Neural crest cell (in vitro differentiated cells): ENCODE results near the gene KASH5. TPM values are rescaled to one million over a fixed set of nuclear protein-coding genes. Genes with fewer than 3 reads are reported as not detected.
A peak's percentile ranks its signal among the peaks of the same experiment; 100 is the strongest.

Experiments
- DNase-seq: peaks from one replicate; pipeline ENCODE4 v3.0.0; 2021; ENCODE audit warnings: low read depth, mixed read lengths, low spot score
- H3K27ac Mint-ChIP-seq: one replicate; pipeline ENCODE4 v1.8.0; 2021; ENCODE audit warnings: mild to moderate bottlenecking, mixed read lengths; ENCODE audit not compliant: unreplicated experiment
- H3K27me3 Mint-ChIP-seq: 2 replicates; pipeline ENCODE4 v1.8.0; 2021; ENCODE audit warnings: low read depth, mild to moderate bottlenecking, mixed read lengths
- H3K36me3 Mint-ChIP-seq: 2 replicates; pipeline ENCODE4 v1.8.0; 2021; ENCODE audit warnings: low read depth, mild to moderate bottlenecking, mixed read lengths
- H3K4me1 Mint-ChIP-seq: 2 replicates; pipeline ENCODE4 v1.8.0; 2021; ENCODE audit warnings: mixed read lengths
- H3K4me3 Mint-ChIP-seq: one replicate; pipeline ENCODE4 v1.8.0; 2021; ENCODE audit warnings: mild to moderate bottlenecking, mixed read lengths
- H3K9me3 Mint-ChIP-seq: 2 replicates; pipeline ENCODE4 v1.8.0; 2021; ENCODE audit warnings: mixed read lengths
- total RNA-seq: library from RNA; stranded (reverse); gene quantifications from 2 replicates; pipeline ENCODE4 v1.2.1, GENCODE V29; 2021
- TF ChIP-seq, protein P1 (sequence below): fragments of 200-600 bp; sonication (generic); conservative IDR thresholded peaks from 2 replicates; pipeline ENCODE4 v1.5.0; 2021; ENCODE audit warnings: antibody characterized with exemption, mild to moderate bottlenecking

The KASH5 gene
- total RNA-seq, 1 donor from 2014 or later: not detected

- Mint-ChIP-seq H3K36me3 (no peaks in the 10 kb centered on the region), H3K27ac (no peak overlapping the region), H3K4me1 (peaks cover 4% of the 10 kb centered on the region), H3K9me3 (no peaks in the 10 kb centered on the region), H3K27me3 (peaks cover 15% of the 10 kb centered on the region), H3K4me3 (no peak overlapping the region)
- no peak for DNase-seq
- TF ChIP-seq, protein P1, sequence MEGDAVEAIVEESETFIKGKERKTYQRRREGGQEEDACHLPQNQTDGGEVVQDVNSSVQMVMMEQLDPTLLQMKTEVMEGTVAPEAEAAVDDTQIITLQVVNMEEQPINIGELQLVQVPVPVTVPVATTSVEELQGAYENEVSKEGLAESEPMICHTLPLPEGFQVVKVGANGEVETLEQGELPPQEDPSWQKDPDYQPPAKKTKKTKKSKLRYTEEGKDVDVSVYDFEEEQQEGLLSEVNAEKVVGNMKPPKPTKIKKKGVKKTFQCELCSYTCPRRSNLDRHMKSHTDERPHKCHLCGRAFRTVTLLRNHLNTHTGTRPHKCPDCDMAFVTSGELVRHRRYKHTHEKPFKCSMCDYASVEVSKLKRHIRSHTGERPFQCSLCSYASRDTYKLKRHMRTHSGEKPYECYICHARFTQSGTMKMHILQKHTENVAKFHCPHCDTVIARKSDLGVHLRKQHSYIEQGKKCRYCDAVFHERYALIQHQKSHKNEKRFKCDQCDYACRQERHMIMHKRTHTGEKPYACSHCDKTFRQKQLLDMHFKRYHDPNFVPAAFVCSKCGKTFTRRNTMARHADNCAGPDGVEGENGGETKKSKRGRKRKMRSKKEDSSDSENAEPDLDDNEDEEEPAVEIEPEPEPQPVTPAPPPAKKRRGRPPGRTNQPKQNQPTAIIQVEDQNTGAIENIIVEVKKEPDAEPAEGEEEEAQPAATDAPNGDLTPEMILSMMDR: no peak
Measured at GRCh38 chr19:49389406-49389805, 1.4 kb downstream of the KASH5 start.

- peaks cover 4% of the 10 kb centered on the region for H3K4me1 Mint-ChIP-seq
- no peak overlapping the region for H3K27ac Mint-ChIP-seq
- no peaks in the 10 kb centered on the region for H3K36me3 Mint-ChIP-seq
- H3K9me3 Mint-ChIP-seq: no peaks in the 10 kb centered on the region
- TF ChIP-seq, protein P1: no peak
- DNase-seq: no peak
- H3K27me3 Mint-ChIP-seq: peaks cover 17% of the 10 kb centered on the region
- H3K4me3 Mint-ChIP-seq: no peak overlapping the region
Measured at GRCh38 chr19:49390131-49390928, 2.3 kb downstream of the KASH5 start.

DNA sequence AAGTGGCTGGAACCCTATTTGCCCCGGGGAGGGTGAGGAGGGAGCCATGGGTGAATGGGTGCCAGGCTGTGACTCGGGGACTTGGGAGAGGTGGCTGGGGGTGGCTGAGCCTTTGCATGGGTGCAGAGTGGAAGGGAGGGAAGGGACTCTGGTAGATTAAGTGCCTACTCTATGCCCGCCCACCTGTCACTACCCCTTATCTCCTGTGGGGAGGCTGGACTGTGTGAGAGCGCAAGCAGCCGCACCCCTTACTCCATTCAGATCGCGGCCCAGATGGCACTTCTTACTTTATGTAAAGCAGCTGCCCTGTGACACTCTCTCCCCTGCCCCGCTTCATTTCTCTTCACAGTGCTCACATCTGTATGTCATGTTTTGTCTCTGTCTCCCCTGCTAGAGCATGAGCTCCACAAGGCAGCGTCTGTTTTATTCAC, 2.9 kb downstream of the KASH5 start:
- no peak for DNase-seq
- TF ChIP-seq, protein P1: no peak
- no peak overlapping the region for H3K27ac Mint-ChIP-seq

DNA sequence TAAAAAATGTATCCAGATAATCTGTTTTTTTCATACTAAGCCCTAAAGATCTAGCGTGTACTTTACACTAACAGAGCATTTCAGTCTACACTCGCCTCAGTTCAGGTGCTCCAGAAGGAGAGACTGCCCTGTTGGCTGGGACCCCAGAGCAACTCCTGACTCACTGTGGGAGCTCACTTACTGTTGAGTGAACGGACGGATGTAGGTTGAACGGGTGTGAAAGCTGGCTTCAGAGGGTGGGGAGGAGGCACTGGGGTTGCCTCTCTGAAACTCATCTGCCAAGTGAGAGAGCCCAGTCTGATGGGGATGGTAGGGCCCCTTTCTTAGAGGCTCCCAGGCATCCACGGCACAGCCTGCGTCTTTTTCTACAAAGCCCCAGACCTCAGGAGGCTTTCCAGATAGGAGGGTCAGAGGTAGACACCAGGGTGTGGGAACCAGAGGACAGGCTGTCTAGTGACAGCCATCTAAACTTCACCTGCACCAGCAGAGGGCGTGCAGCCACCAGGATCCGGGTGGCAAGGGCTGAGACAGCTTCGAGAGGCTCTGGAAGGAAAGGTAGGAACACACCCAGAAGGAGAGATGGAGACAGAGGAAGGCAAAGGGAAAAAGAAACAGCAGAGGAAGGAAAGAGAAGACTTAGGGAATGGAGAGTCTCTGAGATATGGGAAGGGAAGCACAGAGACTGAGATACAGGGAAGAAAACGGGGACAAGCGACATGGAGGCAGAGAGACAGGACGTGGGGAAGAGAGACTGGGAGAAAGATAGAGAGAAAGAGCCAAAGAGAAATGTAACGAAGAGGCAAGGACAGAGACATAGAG, 3.7 kb downstream of the KASH5 start:
- Mint-ChIP-seq H3K4me1 (peaks cover 4% of the 10 kb centered on the region), H3K27ac (no peak overlapping the region), H3K36me3 (no peaks in the 10 kb centered on the region), H3K27me3 (peaks cover 17% of the 10 kb centered on the region), H3K9me3 (no peaks in the 10 kb centered on the region), H3K4me3 (no peak overlapping the region)
- TF ChIP-seq, protein P1: peak; percentile 90
- peak; percentile 67 for DNase-seq

More for the DNA sequence above, 2.9 kb downstream of the KASH5 start:
- no peaks in the 10 kb centered on the region for H3K9me3 Mint-ChIP-seq
- H3K36me3 Mint-ChIP-seq: no peaks in the 10 kb centered on the region
- H3K4me1 Mint-ChIP-seq: peaks cover 4% of the 10 kb centered on the region
- H3K27me3 Mint-ChIP-seq: peaks cover 17% of the 10 kb centered on the region
- no peak overlapping the region for H3K4me3 Mint-ChIP-seq

DNA sequence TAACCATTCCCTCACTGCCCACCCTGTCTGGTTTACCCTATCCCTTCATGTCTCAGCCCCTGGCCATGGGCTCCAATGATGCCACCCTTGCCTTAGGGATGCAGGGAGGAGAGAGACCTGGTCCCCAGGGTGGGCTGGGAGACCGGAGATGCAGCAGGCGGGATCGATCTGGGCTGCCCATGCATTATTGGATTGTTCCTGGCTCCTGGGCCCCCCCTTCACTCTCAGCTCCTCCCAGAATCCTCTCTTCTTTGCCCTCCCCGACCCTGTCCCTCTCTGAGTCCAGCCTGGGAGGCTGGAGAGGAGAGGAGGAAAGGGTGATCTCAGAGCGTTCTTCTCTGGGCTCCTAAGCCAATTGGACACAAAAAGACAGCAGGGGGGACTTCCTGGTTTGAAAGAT, 5.8 kb downstream of the KASH5 start:
- H3K4me1 Mint-ChIP-seq: peaks cover 4% of the 10 kb centered on the region
- H3K27ac Mint-ChIP-seq: no peak overlapping the region
- H3K36me3 Mint-ChIP-seq: no peaks in the 10 kb centered on the region
- DNase-seq: no peak
- TF ChIP-seq, protein P1: no peak
- H3K27me3 Mint-ChIP-seq: peaks cover 17% of the 10 kb centered on the region
- H3K4me3 Mint-ChIP-seq: no peak overlapping the region
- no peaks in the 10 kb centered on the region for H3K9me3 Mint-ChIP-seq
